ENCODE measurements around the gene PRELP.

Gene PRELP

DNA sequence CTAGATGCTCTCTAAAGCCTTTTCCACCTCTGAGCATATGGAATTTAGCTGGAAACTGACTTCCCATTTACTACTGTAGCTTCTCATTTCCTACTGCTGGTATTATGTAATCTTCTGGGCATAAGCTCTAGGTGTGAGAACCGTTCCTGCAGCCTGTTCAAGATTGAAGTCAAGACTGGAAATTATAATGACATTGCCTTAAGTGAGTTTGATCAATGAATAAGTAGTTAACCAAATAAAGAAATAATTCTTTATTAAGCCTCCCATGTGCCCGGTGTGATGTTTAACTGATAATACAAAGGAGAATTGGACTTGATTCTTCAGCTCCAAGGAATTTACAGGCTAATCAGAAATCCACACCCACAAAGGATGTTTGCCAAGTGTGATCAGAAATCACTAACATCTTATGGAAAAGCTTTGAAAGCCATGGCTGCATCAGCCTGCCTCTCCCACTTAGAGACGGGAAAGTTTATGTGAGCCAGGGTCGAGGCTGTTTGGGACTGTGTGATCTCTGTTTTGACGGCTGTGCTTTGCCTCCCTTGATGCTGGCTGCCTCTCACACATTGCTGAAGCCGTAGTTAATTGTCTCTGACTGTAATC lies 36.4 kb upstream of the PRELP start:
- TF ChIP-seq ZBTB7A (IDR thresholded peaks at IDR 0.05; ENCODE audit: low read depth) (no peak), TEAD4 (IDR thresholded peaks at IDR 0.05) (no peak), YY1 (IDR thresholded peaks at IDR 0.05; ENCODE audit: low read depth) (no peak), CREB1 (IDR thresholded peaks at IDR 0.05; ENCODE audit: low read depth) (no peak), TAF1 (IDR thresholded peaks at IDR 0.05; ENCODE audit: low read depth) (no peak), RAD21 (IDR thresholded peaks at IDR 0.05; ENCODE audit: low read depth) (no peak), NFIC (IDR thresholded peaks at IDR 0.05) (no peak), CEBPB (IDR thresholded peaks at IDR 0.05) (no peak), TCF12 (IDR thresholded peaks at IDR 0.05; ENCODE audit: low read depth) (no peak), EGR1 (IDR thresholded peaks at IDR 0.05) (no peak), EP300 (IDR thresholded peaks at IDR 0.05; ENCODE audit: borderline replicate concordance) (no peak), REST (IDR thresholded peaks at IDR 0.05; ENCODE audit: low read depth) (no peak), FOXM1 (IDR thresholded peaks at IDR 0.05; ENCODE audit: borderline replicate concordance, low read depth) (no peak)
- TF ChIP-seq, protein P1, sequence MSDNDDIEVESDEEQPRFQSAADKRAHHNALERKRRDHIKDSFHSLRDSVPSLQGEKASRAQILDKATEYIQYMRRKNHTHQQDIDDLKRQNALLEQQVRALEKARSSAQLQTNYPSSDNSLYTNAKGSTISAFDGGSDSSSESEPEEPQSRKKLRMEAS (IDR thresholded peaks at IDR 0.05) = no peak
- TF ChIP-seq, protein P2, sequence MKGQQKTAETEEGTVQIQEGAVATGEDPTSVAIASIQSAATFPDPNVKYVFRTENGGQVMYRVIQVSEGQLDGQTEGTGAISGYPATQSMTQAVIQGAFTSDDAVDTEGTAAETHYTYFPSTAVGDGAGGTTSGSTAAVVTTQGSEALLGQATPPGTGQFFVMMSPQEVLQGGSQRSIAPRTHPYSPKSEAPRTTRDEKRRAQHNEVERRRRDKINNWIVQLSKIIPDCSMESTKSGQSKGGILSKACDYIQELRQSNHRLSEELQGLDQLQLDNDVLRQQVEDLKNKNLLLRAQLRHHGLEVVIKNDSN (IDR thresholded peaks at IDR 0.05) = no peak

GRCh38 chr1:203440771-203441170 lies 34.8 kb upstream of the PRELP start:
- TF ChIP-seq RAD21 (IDR thresholded peaks at IDR 0.05; ENCODE audit: low read depth) = peak; percentile 76
- TF ChIP-seq NFIC (IDR thresholded peaks at IDR 0.05) = peak; percentile 41; the same call in 1 of the 2 replicates
- TF ChIP-seq YY1 (IDR thresholded peaks at IDR 0.05; ENCODE audit: low read depth) = no peak
- no peak for TF ChIP-seq TCF12 (IDR thresholded peaks at IDR 0.05; ENCODE audit: low read depth)
- TF ChIP-seq REST (IDR thresholded peaks at IDR 0.05; ENCODE audit: low read depth) = peak; percentile 41; the same call in 1 of the 2 replicates
- TF ChIP-seq FOXM1 (IDR thresholded peaks at IDR 0.05; ENCODE audit: borderline replicate concordance, low read depth) = no peak
- TF ChIP-seq TEAD4 (IDR thresholded peaks at IDR 0.05) = peak; percentile 31; the same call in 1 of the 2 replicates
- no peak for TF ChIP-seq EGR1 (IDR thresholded peaks at IDR 0.05)
- no peak for TF ChIP-seq CEBPB (IDR thresholded peaks at IDR 0.05)
- TF ChIP-seq, protein P1 (IDR thresholded peaks at IDR 0.05) = no peak
- TF ChIP-seq CREB1 (IDR thresholded peaks at IDR 0.05; ENCODE audit: low read depth) = no peak
- TF ChIP-seq, protein P2 (IDR thresholded peaks at IDR 0.05) = no peak
- TF ChIP-seq TAF1 (IDR thresholded peaks at IDR 0.05; ENCODE audit: low read depth) = no peak
- no peak for TF ChIP-seq EP300 (IDR thresholded peaks at IDR 0.05; ENCODE audit: borderline replicate concordance)
- no peak for TF ChIP-seq ZBTB7A (IDR thresholded peaks at IDR 0.05; ENCODE audit: low read depth)

DNA sequence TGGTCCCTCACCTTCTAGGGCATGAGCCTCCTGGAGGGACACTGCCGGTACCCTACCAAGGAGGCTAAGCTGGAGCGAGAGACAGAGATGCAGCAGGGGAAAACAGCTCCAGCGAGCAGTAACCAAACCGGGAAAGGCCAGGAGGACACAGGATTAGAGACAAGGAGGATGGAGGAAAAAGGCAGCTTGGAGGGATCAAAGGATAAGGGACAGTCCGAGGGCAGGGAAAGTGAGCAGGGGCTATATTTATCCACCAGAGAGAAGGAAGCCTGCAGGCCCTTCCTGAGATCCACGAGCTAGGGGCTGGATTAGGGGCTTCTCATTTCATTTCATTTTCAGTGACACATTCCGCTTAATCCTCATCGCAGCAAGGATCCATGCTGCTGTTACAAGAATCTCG lies 33.8 kb upstream of the PRELP start:
- TF ChIP-seq, protein P2 (IDR thresholded peaks at IDR 0.05) = no peak
- TF ChIP-seq TEAD4 (IDR thresholded peaks at IDR 0.05) (no peak), CEBPB (IDR thresholded peaks at IDR 0.05) (no peak), TAF1 (IDR thresholded peaks at IDR 0.05; ENCODE audit: low read depth) (no peak), FOXM1 (IDR thresholded peaks at IDR 0.05; ENCODE audit: borderline replicate concordance, low read depth) (no peak), TCF12 (IDR thresholded peaks at IDR 0.05; ENCODE audit: low read depth) (no peak), REST (IDR thresholded peaks at IDR 0.05; ENCODE audit: low read depth) (no peak), EGR1 (IDR thresholded peaks at IDR 0.05) (no peak), RAD21 (IDR thresholded peaks at IDR 0.05; ENCODE audit: low read depth) (no peak), NFIC (IDR thresholded peaks at IDR 0.05) (no peak), CREB1 (IDR thresholded peaks at IDR 0.05; ENCODE audit: low read depth) (no peak), ZBTB7A (IDR thresholded peaks at IDR 0.05; ENCODE audit: low read depth) (no peak)
- TF ChIP-seq, protein P1 (IDR thresholded peaks at IDR 0.05) = no peak

Measured in Ishikawa (cell line).